ENCODE data around the gene RNF169. TPM values are rescaled to one million over a fixed set of nuclear protein-coding genes. Genes with fewer than 3 reads are reported as not detected.

Gene RNF169
- total RNA-seq, 1 donor from 2014 or later, result 20.9 TPM

DNA sequence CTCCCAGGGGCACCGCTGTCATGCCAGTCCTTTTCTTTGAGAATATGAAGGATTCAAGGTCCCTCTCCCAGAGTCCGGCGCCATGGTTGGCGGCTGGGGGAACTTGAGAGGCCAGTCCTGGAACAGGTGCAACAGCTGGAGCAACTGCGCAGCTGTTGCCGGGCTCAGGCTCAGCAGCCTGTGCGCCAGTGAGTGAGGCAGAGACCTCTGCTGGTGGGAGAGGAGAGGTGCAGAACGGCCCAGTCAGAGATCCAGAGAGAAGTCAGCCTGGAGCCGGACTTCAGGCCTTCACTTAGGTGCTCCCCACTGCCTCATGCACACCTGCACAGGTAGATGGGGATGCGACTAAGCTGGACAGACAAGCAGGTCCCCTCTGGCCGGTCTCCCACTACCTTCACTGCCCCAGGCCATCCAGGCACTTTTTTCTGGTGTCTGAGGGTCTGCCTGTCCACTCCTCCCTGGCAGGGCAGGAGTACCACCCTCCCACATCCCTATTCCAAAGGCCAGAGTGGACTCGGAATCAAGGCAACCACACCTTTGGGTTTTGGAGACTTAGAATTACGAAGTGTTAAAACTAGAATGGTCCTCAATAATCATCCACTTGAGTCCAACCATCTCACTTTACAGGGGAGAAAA, 22.0 kb upstream of the RNF169 start:
- peaks cover 3% of the 10 kb centered on the region for H3K27me3 ChIP-seq
- H3K9me3 ChIP-seq, result no peaks in the 10 kb centered on the region
- H3K4me1 ChIP-seq, result peaks cover 9% of the 10 kb centered on the region
- no peaks in the 10 kb centered on the region for H3K36me3 ChIP-seq
- H3K27ac ChIP-seq, result no peak overlapping the region
- TF ChIP-seq CTCF (IDR thresholded peaks at IDR 0.05), result peak; percentile 64 to 89 (median 81)
- TF ChIP-seq POLR2AphosphoS5 (IDR thresholded peaks at IDR 0.05; ENCODE audit: insufficient read depth in 1 of 2, low read depth in 1 of 2), result peak in 1 of 2 donors; percentile 55
- TF ChIP-seq POLR2A (IDR thresholded peaks at IDR 0.05), result no peak
- no peak for DNase-seq (ENCODE audit: extremely low spot score in 2 of 2)
- no peak overlapping the region for H3K4me3 ChIP-seq
- intact Hi-C loops (cut with DNase I), result loop anchor here (10.0 kb wide), 1 partner anchor 92 kb away; no protein-coding TSS in a partner anchor

GRCh38 chr11:74729397-74729796, 19.3 kb upstream of the RNF169 start:
- no peak overlapping the region for H3K27ac ChIP-seq
- no peaks in the 10 kb centered on the region for H3K36me3 ChIP-seq
- DNase-seq (ENCODE audit: extremely low spot score in 2 of 2), result no peak
- peaks cover 6% of the 10 kb centered on the region for H3K27me3 ChIP-seq
- H3K4me1 ChIP-seq, result peaks cover 12% of the 10 kb centered on the region
- no peak for TF ChIP-seq POLR2AphosphoS5 (IDR thresholded peaks at IDR 0.05; ENCODE audit: insufficient read depth in 1 of 2, low read depth in 1 of 2)
- TF ChIP-seq POLR2A (IDR thresholded peaks at IDR 0.05), result no peak
- no peak for TF ChIP-seq CTCF (IDR thresholded peaks at IDR 0.05)
- H3K4me3 ChIP-seq, result no peak overlapping the region
- intact Hi-C loops (cut with DNase I), result loop anchor here (10.0 kb wide), 1 partner anchor 95 kb away; no protein-coding TSS in a partner anchor
- H3K9me3 ChIP-seq, result no peaks in the 10 kb centered on the region

DNA sequence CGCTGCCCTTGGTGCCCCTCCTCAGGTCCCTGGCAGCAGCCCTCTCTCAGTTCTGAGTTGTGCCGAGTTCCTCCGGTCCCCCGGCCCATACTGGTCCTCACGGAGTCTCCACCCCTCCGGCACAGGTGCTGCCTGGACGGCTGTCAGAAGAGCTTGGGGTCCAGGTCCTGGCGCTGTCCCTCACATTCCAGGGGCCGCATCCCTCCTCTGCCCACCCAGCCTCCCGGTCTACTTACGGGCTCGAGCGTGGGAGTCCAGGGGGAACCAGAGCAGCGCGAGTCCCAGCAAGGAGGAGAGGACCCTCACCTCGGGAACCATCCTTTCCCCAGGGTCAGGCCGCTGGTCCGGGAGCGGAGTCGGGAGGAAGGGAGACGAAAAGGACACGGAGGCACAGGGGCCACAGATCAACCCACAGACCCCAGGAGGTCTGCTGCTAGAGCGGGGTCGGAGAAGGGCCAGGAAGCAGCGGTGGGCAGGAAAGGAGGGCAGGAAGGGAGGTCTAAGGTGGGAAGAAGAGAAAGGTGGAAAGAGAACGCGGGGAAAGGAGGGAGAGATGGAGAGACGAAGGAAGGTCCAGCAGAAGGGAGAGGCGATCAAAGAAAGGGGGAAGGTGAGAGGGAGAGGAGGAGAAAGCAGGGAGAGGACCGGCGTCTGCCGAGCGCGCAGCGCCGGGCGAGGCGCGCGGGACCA, 17.9 kb upstream of the RNF169 start:
- H3K4me3 ChIP-seq, result peak overlapping the region; percentile 24 to 46
- H3K4me1 ChIP-seq, result peaks cover 12% of the 10 kb centered on the region
- DNase-seq (ENCODE audit: extremely low spot score in 2 of 2), result peak in 1 of 2 donors; percentile 78
- intact Hi-C loops (cut with DNase I), result loop anchor here (10.0 kb wide), 1 partner anchor 486 kb away; no protein-coding TSS in a partner anchor
- H3K9me3 ChIP-seq, result no peaks in the 10 kb centered on the region
- TF ChIP-seq POLR2A (IDR thresholded peaks at IDR 0.05) (no peak), CTCF (IDR thresholded peaks at IDR 0.05) (no peak), POLR2AphosphoS5 (IDR thresholded peaks at IDR 0.05; ENCODE audit: insufficient read depth in 1 of 2, low read depth in 1 of 2) (no peak)
- H3K27ac ChIP-seq, result no peak overlapping the region
- no peaks in the 10 kb centered on the region for H3K36me3 ChIP-seq
- H3K27me3 ChIP-seq, result peaks cover 6% of the 10 kb centered on the region

- no peak for TF ChIP-seq CTCF (IDR thresholded peaks at IDR 0.05)
- TF ChIP-seq POLR2AphosphoS5 (IDR thresholded peaks at IDR 0.05; ENCODE audit: insufficient read depth in 1 of 2, low read depth in 1 of 2), result peak in 1 of 2 donors; percentile 20
- no peak for DNase-seq (ENCODE audit: extremely low spot score in 2 of 2)
- intact Hi-C loops (cut with DNase I), result loop anchor here (10.0 kb wide), 1 partner anchor 487 kb away; no protein-coding TSS in a partner anchor
- Histone ChIP-seq H3K27ac (no peak within 1 kb of the TSS), H3K27me3 (peaks cover 6% of the 10 kb centered on the region), H3K4me1 (peaks cover 12% of the 10 kb centered on the region), H3K36me3 (no peaks in the 10 kb centered on the region), H3K9me3 (no peaks in the 10 kb centered on the region), H3K4me3 (peak within 1 kb of the TSS; percentile 35 to 46)
Observed at GRCh38 chr11:74731301-74732094, 17.2 kb upstream of the RNF169 start, which contains the start of gene CHRDL2. Gene CHRDL2 (minus strand): TSS chr11:74731426. CDS start chr11:74730888, 538 bp downstream.
